Upper lobe of left lung (tissue), 6 donors: ENCODE results near the gene FCN1. TPM values are rescaled to one million over a fixed set of nuclear protein-coding genes. Genes with fewer than 3 reads are reported as not detected.

Source experiments
- ATAC-seq, 2 donors: fragments of 200-7000 bp; cut with Tn5 transposase; one replicate each; pipeline ENCODE4 v1.9.1; 2022; ENCODE audit warnings: mild to moderate bottlenecking in 2 of 2, moderate library complexity in 2 of 2; ENCODE audit not compliant: low FRiP score in 2 of 2
- DNase-seq, 2 donors: peaks; one replicate each; pipeline ENCODE4 v3.0.0-alpha.2; 2019 to 2020
- H3K27ac ChIP-seq, 4 donors: fragments of 200-600 bp; sonication (generic); one replicate each; pipeline ENCODE4 v1.5.1; 2016 to 2019
- H3K27me3 ChIP-seq, 4 donors: fragments of 200-600 bp; sonication (generic); one replicate each; pipeline ENCODE4 v1.5.1; 2017 to 2019
- H3K36me3 ChIP-seq, 4 donors: fragments of 200-600 bp; sonication (generic); one replicate each; pipeline ENCODE4 v1.5.1; 2016 to 2019
- H3K4me1 ChIP-seq, 4 donors: fragments of 200-600 bp; sonication (generic); one replicate each; pipeline ENCODE4 v1.5.1; 2018 to 2019
- H3K4me3 ChIP-seq, 4 donors: fragments of 200-600 bp; sonication (generic); one replicate each; pipeline ENCODE4 v1.5.1; 2017 to 2019; ENCODE audit warnings: mild to moderate bottlenecking in 2 of 4, moderate library complexity in 1 of 4
- H3K9me3 ChIP-seq, 4 donors: fragments of 200-600 bp; sonication (generic); one replicate each; pipeline ENCODE4 v1.5.1; 2018 to 2019
- EP300 ChIP-seq, 4 donors: sonication (generic); formaldehyde crosslinking; IDR thresholded peaks; one replicate each; pipeline ENCODE4 v1.5.1; 2017; ENCODE audit warnings: antibody characterized with exemption in 4 of 4, control low read depth in 2 of 4
- POLR2A ChIP-seq, 4 donors: fragments of 450-650 bp; IDR thresholded peaks; one replicate each; pipeline ENCODE4 v1.5.1; 2016 to 2017; ENCODE audit warnings: antibody characterized with exemption in 4 of 4, mild to moderate bottlenecking in 2 of 4
- POLR2AphosphoS5 ChIP-seq, 2 donors: sonication (generic); formaldehyde crosslinking; IDR thresholded peaks; one replicate each; pipeline ENCODE4 v1.5.1; 2017; ENCODE audit warnings: antibody characterized with exemption in 2 of 2
- WGBS, 2 donors: methylation state at CpG; one replicate each; pipeline ENCODE4 v1.1.5; 2017 to 2018; 5-methylcytosine and 5-hydroxymethylcytosine counted together
- total RNA-seq, 6 donors: library from RNA; depleted of rRNA in 4 of 6; stranded (reverse); fragments of >200 nt in 4 of 6; gene quantifications; one replicate each; pipeline versions ENCODE4 v1.1.0 to v1.2.1, GENCODE V29; 2016 to 2021
- TF ChIP-seq, protein P1 (sequence below), 6 experiments: fragments of 450-650 bp in 4 of 6; fragments of 200-600 bp in 2 of 6; sonication (generic) in 2 of 6; IDR thresholded peaks; one replicate each; pipeline ENCODE4 v1.5.1; 2016 to 2019; ENCODE audit warnings: antibody characterized with exemption in 6 of 6
- donor health status: DM: no; HTN: no; CAD: no; lungs with moderate emphysema.
- donor health status: DM: no; HTN: yes; CAD: no; lungs with severe emphysema.

The FCN1 gene
- total RNA-seq, 6 donors from 2014 or later: 11.5 to 147 (median 19.7) TPM

DNA sequence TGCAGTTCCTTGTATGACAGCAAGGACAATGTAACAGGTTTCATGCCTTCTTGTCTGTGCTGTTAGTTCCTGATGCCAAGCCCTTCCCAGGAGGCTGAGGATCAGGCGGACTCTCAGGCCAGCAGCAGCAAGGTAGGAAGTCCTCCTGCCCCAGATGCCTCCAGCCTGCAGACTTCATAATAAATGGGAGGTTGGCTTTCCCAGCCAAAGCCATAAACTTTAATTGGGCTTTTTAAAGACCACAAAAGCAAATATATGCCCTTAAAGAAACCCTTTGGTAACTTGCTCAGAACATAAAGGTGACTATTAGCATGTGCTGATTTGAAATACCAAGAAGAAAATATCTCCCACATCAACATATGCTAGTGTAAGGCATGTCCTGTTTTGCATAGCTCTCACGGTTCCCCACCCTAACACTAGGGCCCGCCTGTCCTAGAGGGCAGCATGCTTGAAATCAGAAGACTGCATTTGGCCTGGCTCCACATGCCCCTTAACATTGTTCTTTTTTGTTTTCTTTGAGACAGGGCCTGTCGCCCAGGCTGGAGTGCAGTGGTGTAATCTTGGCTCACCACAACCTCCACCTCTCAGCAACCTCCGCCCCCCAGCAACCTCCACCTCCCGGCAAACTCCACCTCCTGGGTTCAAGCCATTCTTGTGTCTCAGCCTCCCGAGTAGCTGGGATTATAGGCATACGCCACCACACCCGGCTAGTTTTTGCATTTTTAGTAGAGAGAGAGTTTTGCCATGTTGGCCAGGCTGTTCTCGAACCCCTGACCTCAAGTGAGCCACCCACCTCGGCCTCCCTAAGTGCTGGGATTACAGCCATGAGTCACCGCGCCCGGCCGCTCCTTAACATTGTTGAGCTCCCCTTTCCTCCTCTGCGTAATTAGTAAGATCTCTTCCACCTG lies 44.6 kb upstream of the FCN1 start:
- H3K27ac ChIP-seq: no peak overlapping the region
- H3K4me3 ChIP-seq: no peak overlapping the region
- peak in 1 of 2 donors; percentile 32 for DNase-seq
- no peaks in the 10 kb centered on the region for H3K27me3 ChIP-seq
- peaks cover 0 to 7% (median 2%) of the 10 kb centered on the region in 4 donors for H3K4me1 ChIP-seq
- no peaks in the 10 kb centered on the region for H3K36me3 ChIP-seq
- H3K9me3 ChIP-seq: no peaks in the 10 kb centered on the region
- TF ChIP-seq POLR2AphosphoS5 (IDR thresholded peaks at IDR 0.05): no peak
- no peak for TF ChIP-seq EP300 (IDR thresholded peaks at IDR 0.05)
- TF ChIP-seq POLR2A (IDR thresholded peaks at IDR 0.05): no peak
- TF ChIP-seq, protein P1, sequence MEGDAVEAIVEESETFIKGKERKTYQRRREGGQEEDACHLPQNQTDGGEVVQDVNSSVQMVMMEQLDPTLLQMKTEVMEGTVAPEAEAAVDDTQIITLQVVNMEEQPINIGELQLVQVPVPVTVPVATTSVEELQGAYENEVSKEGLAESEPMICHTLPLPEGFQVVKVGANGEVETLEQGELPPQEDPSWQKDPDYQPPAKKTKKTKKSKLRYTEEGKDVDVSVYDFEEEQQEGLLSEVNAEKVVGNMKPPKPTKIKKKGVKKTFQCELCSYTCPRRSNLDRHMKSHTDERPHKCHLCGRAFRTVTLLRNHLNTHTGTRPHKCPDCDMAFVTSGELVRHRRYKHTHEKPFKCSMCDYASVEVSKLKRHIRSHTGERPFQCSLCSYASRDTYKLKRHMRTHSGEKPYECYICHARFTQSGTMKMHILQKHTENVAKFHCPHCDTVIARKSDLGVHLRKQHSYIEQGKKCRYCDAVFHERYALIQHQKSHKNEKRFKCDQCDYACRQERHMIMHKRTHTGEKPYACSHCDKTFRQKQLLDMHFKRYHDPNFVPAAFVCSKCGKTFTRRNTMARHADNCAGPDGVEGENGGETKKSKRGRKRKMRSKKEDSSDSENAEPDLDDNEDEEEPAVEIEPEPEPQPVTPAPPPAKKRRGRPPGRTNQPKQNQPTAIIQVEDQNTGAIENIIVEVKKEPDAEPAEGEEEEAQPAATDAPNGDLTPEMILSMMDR (IDR thresholded peaks at IDR 0.05): no peak
- WGBS, 2 donors: 72 to 75% methylated on average over 15 to 16 of the region's 16 CpGs
- no peak for ATAC-seq

DNA sequence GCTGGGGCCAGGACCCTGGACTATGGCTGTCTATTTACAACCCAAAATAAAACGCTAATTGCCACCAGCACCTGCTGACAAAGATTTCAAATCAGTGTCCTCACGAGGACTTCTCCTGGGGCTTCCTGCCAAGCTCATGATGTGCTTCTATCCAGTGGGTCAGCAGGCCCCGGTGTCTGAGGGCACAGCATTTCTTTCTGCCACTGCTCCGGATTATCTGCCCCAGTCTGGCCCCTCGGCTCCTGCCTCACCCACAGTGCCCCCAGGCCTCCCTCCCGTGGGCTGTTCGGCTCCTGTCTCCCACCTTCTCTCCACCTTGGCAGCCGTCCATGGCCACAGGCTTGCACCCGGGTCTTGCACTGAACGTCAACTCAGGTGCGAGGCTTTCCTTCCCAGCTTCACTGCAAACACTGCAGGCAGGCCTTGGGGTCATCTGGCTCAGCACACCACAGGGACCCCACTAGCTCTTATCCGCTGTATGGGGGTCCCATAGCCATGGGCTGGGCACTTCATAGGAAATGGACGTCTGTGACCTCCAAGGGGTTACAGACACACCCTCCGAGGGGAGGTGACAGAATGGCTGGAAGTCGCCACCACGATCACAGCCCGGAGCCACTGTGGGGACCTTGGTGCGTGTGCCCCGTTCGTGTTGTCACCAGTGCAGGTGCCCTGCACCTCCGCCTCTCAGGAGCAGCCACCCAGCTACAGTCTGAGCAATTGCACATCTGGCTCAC lies 43.8 kb upstream of the FCN1 start:
- WGBS, 2 donors: 73 to 80% methylated on average over 18 to 20 of the region's 21 CpGs

DNA sequence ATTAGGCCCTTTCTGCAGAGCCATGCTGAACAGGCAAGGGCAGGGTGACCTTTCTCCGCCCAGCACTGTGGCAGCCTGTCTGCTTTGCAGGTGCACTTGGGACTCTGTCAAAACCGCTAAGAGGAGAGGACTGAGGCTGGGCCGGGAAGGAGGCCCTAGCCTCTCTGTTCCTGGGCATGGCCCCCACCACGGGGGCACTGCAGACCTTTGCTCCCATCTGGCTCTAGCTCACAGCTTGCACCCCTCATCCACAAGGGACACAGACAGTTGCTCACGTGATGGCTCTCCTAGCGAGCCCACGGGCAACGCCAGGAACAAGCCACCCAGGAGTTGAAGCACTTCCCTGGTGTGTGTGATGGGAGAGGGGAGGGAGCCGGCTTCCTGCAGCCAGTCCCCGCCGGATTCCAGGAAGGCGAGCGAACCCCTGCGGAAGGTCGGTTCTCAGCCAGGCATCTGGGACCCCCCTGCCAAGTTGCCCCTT lies 43.0 kb upstream of the FCN1 start:
- Histone ChIP-seq H3K4me1 (peaks cover 0 to 7% (median 2%) of the 10 kb centered on the region in 4 donors), H3K36me3 (no peaks in the 10 kb centered on the region), H3K4me3 (no peak overlapping the region), H3K27ac (no peak overlapping the region), H3K9me3 (no peaks in the 10 kb centered on the region), H3K27me3 (no peaks in the 10 kb centered on the region)
- DNase-seq: no peak
- WGBS, 2 donors: 45 to 83% methylated on average over 2 to 14 of the region's 15 CpGs
- no peak for ATAC-seq
- TF ChIP-seq EP300 (IDR thresholded peaks at IDR 0.05) (no peak), POLR2A (IDR thresholded peaks at IDR 0.05) (no peak), POLR2AphosphoS5 (IDR thresholded peaks at IDR 0.05) (no peak)
- TF ChIP-seq, protein P1 (IDR thresholded peaks at IDR 0.05): no peak

More for the DNA sequence above, 43.8 kb upstream of the FCN1 start:
- no peaks in the 10 kb centered on the region for H3K27me3 ChIP-seq
- ATAC-seq: no peak
- no peaks in the 10 kb centered on the region for H3K9me3 ChIP-seq
- DNase-seq: peak in 1 of 2 donors; percentile 18
- TF ChIP-seq POLR2A (IDR thresholded peaks at IDR 0.05): no peak
- TF ChIP-seq EP300 (IDR thresholded peaks at IDR 0.05): no peak
- H3K36me3 ChIP-seq: no peaks in the 10 kb centered on the region
- peaks cover 0 to 7% (median 2%) of the 10 kb centered on the region in 4 donors for H3K4me1 ChIP-seq
- no peak overlapping the region for H3K4me3 ChIP-seq
- H3K27ac ChIP-seq: no peak overlapping the region

DNA sequence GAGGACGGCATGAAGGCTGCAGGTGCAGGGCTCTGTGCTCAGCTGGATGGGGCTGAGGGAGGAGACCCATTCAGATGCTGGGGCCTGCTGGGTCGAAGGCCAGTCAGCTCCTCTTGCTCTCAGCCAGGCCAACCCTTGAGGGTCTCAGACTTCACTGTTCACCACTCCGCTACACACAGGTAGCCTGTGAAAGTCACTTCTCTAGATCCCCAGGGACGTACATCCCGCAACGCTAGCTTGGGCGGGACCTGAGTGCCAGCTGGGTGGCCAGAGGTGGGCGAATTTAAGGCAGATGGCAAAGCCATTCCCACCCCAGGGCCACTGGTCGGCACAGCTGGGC lies 42.2 kb upstream of the FCN1 start:
- H3K27me3 ChIP-seq: no peaks in the 10 kb centered on the region
- no peak overlapping the region for H3K27ac ChIP-seq
- H3K9me3 ChIP-seq: no peaks in the 10 kb centered on the region
- DNase-seq (no peak), ATAC-seq (no peak)
- 90% methylated on average over 9 of the region's 9 CpGs; no CpG with 5 or more reads in 1 of the 2 donors for WGBS, 2 donors
- peaks cover 0 to 7% (median 2%) of the 10 kb centered on the region in 4 donors for H3K4me1 ChIP-seq
- TF ChIP-seq, protein P1 (IDR thresholded peaks at IDR 0.05): no peak
- TF ChIP-seq POLR2A (IDR thresholded peaks at IDR 0.05) (no peak), POLR2AphosphoS5 (IDR thresholded peaks at IDR 0.05) (no peak), EP300 (IDR thresholded peaks at IDR 0.05) (no peak)
- H3K36me3 ChIP-seq: no peaks in the 10 kb centered on the region
- no peak overlapping the region for H3K4me3 ChIP-seq
